ENCODE results near the gene PBX1.

The PBX1 gene

DNA sequence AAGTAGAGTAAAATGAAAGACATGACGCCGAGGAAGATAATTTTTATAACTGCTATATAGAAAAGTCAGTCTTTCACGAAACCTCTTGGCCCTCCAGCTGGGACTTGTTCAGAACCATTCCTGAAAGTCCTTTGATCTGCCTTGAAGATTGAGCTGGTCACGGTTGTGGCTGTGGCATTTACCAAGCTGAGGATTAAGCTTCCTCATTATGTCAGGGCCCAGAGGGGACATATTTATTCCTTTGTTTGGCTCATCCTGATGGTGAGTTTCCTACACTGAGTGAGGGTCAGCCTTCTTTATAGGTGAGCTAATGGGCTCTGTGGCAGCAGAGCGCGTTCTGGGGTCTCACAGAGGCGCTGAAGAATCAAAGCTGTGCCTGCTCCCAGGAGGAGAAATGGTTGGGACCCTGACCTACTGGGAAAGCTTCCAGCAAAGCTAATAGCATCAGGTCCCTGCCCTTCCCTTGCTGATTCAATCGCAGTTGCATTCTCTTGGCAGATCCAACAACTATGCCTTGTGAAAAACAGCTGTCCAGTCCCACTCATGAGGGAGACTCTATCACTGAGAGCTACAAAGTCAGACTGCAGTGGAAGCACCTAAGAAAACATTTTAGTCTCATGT lies 43.2 kb upstream of the PBX1 start:
- H3K4me3 ChIP-seq (ENCODE audit: low read length) = no peak overlapping the region
- TF ChIP-seq, protein P1, sequence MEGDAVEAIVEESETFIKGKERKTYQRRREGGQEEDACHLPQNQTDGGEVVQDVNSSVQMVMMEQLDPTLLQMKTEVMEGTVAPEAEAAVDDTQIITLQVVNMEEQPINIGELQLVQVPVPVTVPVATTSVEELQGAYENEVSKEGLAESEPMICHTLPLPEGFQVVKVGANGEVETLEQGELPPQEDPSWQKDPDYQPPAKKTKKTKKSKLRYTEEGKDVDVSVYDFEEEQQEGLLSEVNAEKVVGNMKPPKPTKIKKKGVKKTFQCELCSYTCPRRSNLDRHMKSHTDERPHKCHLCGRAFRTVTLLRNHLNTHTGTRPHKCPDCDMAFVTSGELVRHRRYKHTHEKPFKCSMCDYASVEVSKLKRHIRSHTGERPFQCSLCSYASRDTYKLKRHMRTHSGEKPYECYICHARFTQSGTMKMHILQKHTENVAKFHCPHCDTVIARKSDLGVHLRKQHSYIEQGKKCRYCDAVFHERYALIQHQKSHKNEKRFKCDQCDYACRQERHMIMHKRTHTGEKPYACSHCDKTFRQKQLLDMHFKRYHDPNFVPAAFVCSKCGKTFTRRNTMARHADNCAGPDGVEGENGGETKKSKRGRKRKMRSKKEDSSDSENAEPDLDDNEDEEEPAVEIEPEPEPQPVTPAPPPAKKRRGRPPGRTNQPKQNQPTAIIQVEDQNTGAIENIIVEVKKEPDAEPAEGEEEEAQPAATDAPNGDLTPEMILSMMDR (IDR thresholded peaks at IDR 0.05; ENCODE audit: low read depth, low read length) = no peak
- no peak for TF ChIP-seq EZH2phosphoT487 (IDR thresholded peaks at IDR 0.05; ENCODE audit: low read depth)
- H3K4me2 ChIP-seq (ENCODE audit: low read length) = no peak overlapping the region
- no peaks in the 10 kb centered on the region for H3K4me1 ChIP-seq (ENCODE audit: low read length)
- no peak overlapping the region for H3K9ac ChIP-seq (ENCODE audit: low read length)
- H3K9me3 ChIP-seq (ENCODE audit: insufficient read depth, low read length) = no peaks in the 10 kb centered on the region
- H4K20me1 ChIP-seq (ENCODE audit: insufficient read depth, low read length) = no peaks in the 10 kb centered on the region
- H3K36me3 ChIP-seq (replicated peaks; ENCODE audit: low read depth, low read length) = no peaks in the 10 kb centered on the region
- H3K79me2 ChIP-seq (ENCODE audit: low read length) = no peaks in the 10 kb centered on the region
- H2AFZ ChIP-seq (ENCODE audit: low read depth, low read length) = no peak overlapping the region
- H3K27me3 ChIP-seq (ENCODE audit: low read depth, low read length) = peaks cover 7% of the 10 kb centered on the region; the same call in 1 of the 2 replicates
- no peak overlapping the region for H3K27ac ChIP-seq (ENCODE audit: low read length)

DNA sequence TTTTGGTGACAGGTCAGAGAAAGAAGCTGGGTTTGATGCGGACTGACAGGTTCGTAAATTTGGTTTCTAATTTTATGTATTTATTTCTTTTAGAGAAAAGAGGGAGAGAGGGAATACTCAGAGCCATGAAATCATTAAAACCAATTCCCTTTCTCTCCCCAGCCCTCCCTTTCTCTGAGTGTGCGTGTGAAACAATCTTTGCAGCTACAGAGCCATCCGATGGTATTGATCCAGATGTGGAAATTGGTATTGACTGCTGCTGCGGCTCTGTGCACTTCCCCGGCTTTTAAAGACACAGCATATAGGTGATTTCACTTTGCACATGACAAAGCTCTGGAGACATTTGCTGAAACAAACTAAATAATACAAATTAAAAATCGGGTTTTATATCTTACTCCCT lies 42.4 kb upstream of the PBX1 start:
- Histone ChIP-seq H3K4me3 (ENCODE audit: low read length) (no peak overlapping the region), H3K4me1 (ENCODE audit: low read length) (no peaks in the 10 kb centered on the region), H3K9me3 (ENCODE audit: insufficient read depth, low read length) (no peaks in the 10 kb centered on the region), H3K36me3 (replicated peaks; ENCODE audit: low read depth, low read length) (no peaks in the 10 kb centered on the region), H3K4me2 (ENCODE audit: low read length) (no peak overlapping the region), H3K79me2 (ENCODE audit: low read length) (no peaks in the 10 kb centered on the region), H3K27ac (ENCODE audit: low read length) (no peak overlapping the region), H3K27me3 (ENCODE audit: low read depth, low read length) (peaks cover 4% of the 10 kb centered on the region; the same call in 1 of the 2 replicates), H2AFZ (ENCODE audit: low read depth, low read length) (no peak overlapping the region), H4K20me1 (ENCODE audit: insufficient read depth, low read length) (no peaks in the 10 kb centered on the region), H3K9ac (ENCODE audit: low read length) (no peak overlapping the region)
- TF ChIP-seq, protein P1 (IDR thresholded peaks at IDR 0.05; ENCODE audit: low read depth, low read length) = no peak
- no peak for TF ChIP-seq EZH2phosphoT487 (IDR thresholded peaks at IDR 0.05; ENCODE audit: low read depth)

DNA sequence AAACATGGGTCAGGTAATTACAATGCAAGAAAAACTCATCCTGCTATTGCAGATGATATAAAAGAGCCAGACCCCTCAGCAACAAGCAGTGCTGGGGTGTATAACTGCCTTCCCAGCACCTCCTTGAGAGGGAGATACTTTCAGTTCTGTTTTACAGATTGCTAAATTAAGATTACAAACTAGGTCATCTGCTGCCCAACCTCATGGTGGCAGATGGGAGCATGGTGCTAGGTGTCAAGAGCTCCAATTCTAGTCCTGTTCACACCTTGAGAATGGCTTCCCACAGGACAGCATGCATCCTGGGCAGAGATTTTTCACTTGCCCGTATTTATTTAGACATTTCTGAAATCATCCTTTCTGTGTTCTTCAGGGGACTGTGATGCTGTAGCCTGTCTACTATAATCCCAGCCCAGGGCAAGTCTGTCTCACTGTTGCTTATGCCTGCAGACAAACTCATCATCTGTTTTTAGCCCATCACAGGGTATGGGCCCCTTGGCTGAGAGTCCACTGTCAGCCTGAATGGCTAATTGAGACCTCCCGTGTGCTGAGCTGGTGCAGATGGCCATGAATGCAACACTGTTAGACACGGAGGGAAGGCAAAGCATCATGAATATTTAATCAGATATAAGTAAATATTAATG lies 40.2 kb upstream of the PBX1 start:
- no peak overlapping the region for H3K27ac ChIP-seq (ENCODE audit: low read length)
- no peak overlapping the region for H2AFZ ChIP-seq (ENCODE audit: low read depth, low read length)

DNA sequence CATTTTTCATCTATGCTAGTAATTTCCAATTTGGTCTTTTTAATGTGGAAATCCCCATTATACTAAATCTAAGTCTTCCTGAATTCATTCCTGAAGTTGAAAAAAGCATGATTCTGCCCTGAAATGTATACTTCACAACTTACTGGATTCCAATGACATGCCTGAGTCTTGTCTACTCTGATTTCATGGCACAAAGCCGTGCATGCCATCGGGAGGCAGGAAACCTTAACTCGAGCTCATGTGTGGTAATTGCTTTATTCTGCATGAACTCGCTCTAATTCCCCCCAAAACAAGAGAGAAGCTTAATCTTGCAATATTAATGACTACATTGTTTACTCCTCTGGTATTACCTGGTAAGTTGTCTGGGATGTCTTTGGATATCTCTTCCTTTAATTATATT lies 39.6 kb upstream of the PBX1 start:
- no peak overlapping the region for H3K4me2 ChIP-seq (ENCODE audit: low read length)
- no peaks in the 10 kb centered on the region for H3K36me3 ChIP-seq (replicated peaks; ENCODE audit: low read depth, low read length)
- no peaks in the 10 kb centered on the region for H3K9me3 ChIP-seq (ENCODE audit: insufficient read depth, low read length)
- no peak overlapping the region for H3K9ac ChIP-seq (ENCODE audit: low read length)
- H3K79me2 ChIP-seq (ENCODE audit: low read length) = no peaks in the 10 kb centered on the region
- H3K4me1 ChIP-seq (ENCODE audit: low read length) = no peaks in the 10 kb centered on the region
- H4K20me1 ChIP-seq (ENCODE audit: insufficient read depth, low read length) = no peaks in the 10 kb centered on the region
- no peak for TF ChIP-seq EZH2phosphoT487 (IDR thresholded peaks at IDR 0.05; ENCODE audit: low read depth)
- TF ChIP-seq, protein P1 (IDR thresholded peaks at IDR 0.05; ENCODE audit: low read depth, low read length) = no peak
- H3K27ac ChIP-seq (ENCODE audit: low read length) = no peak overlapping the region
- H3K27me3 ChIP-seq (ENCODE audit: low read depth, low read length) = peaks cover 4% of the 10 kb centered on the region; the same call in 1 of the 2 replicates
- H3K4me3 ChIP-seq (ENCODE audit: low read length) = no peak overlapping the region
- no peak overlapping the region for H2AFZ ChIP-seq (ENCODE audit: low read depth, low read length)

More for the DNA sequence above, 40.2 kb upstream of the PBX1 start:
- Histone ChIP-seq H3K9me3 (ENCODE audit: insufficient read depth, low read length) (no peaks in the 10 kb centered on the region), H3K27me3 (ENCODE audit: low read depth, low read length) (peaks cover 4% of the 10 kb centered on the region; the same call in 1 of the 2 replicates), H4K20me1 (ENCODE audit: insufficient read depth, low read length) (no peaks in the 10 kb centered on the region), H3K79me2 (ENCODE audit: low read length) (no peaks in the 10 kb centered on the region), H3K9ac (ENCODE audit: low read length) (no peak overlapping the region), H3K4me3 (ENCODE audit: low read length) (no peak overlapping the region), H3K4me1 (ENCODE audit: low read length) (no peaks in the 10 kb centered on the region), H3K4me2 (ENCODE audit: low read length) (no peak overlapping the region), H3K36me3 (replicated peaks; ENCODE audit: low read depth, low read length) (no peaks in the 10 kb centered on the region)
- TF ChIP-seq EZH2phosphoT487 (IDR thresholded peaks at IDR 0.05; ENCODE audit: low read depth) = no peak
- TF ChIP-seq, protein P1 (IDR thresholded peaks at IDR 0.05; ENCODE audit: low read depth, low read length) = no peak

Data from OCI-LY3 (cell line).